Gastrocnemius medialis (tissue), 4 donors: Measurements from ENCODE around the gene ERC2.

Experiments
- CTCF ChIP-seq, 5 experiments: fragments of 450-650 bp in 3 of 5; fragments of 200-600 bp in 2 of 5; sonication (generic) in 2 of 5; IDR thresholded peaks in 4 of 5; conservative IDR thresholded peaks in 1 of 5; 1 replicate in 4 of 5; 2 replicates in 1 of 5; pipeline ENCODE4 v1.5.1; 2016 to 2019; ENCODE audit warnings: antibody characterized with exemption in 5 of 5, mild to moderate bottlenecking in 3 of 5, moderate library complexity in 3 of 5
- POLR2A ChIP-seq, 2 donors: fragments of 450-650 bp; IDR thresholded peaks; one replicate each; pipeline ENCODE4 v1.6.1; 2017; ENCODE audit warnings: antibody characterized with exemption in 2 of 2, mild to moderate bottlenecking in 2 of 2, moderate library complexity in 2 of 2

GRCh38 chr3:56219894-56220805, 248.1 kb downstream of the ERC2 start:
- TF ChIP-seq CTCF (IDR thresholded peaks at IDR 0.05 in 4 of 5, conservative IDR thresholded peaks at IDR 0.05 in 1 of 5) (no peak), POLR2A (IDR thresholded peaks at IDR 0.05) (no peak)
